Activated CD4-positive, alpha-beta T cell treated with anti-CD3 and anti-CD28 coated beads, Interleukin-2, Interleukin-4, amounts not matched to agents 100 ng/mL and 50 ng/mL, durations not matched to agents 16 hours and 8 hours (primary cell): Measurements from ENCODE around the gene ATXN1.

Experiments used
- DNase-seq: peaks from one replicate; pipeline ENCODE4 v3.0.0-alpha.2; 2020; ENCODE audit warnings: low spot score

ATXN1 gene

GRCh38 chr6:16249971-16250370 is 511.3 kb downstream of the ATXN1 start:
- no peak for DNase-seq
